Astrocyte (in vitro differentiated cells and primary cell): ENCODE data around the gene MTURN.

Experiments
- EZH2 ChIP-seq: IDR thresholded peaks from 2 replicates; pipeline ENCODE4 v1.6.1; 2012; ENCODE audit warnings: mild to moderate bottlenecking, low read length, inconsistent platforms; ENCODE audit not compliant: insufficient read depth
- TF ChIP-seq, protein P1 (sequence below): IDR thresholded peaks from 2 replicates; pipeline ENCODE4 v1.5.1; 2011; ENCODE audit warnings: low read depth, mild to moderate bottlenecking, inconsistent platforms, low read length, moderate library complexity; ENCODE audit not compliant: insufficient read depth

DNA sequence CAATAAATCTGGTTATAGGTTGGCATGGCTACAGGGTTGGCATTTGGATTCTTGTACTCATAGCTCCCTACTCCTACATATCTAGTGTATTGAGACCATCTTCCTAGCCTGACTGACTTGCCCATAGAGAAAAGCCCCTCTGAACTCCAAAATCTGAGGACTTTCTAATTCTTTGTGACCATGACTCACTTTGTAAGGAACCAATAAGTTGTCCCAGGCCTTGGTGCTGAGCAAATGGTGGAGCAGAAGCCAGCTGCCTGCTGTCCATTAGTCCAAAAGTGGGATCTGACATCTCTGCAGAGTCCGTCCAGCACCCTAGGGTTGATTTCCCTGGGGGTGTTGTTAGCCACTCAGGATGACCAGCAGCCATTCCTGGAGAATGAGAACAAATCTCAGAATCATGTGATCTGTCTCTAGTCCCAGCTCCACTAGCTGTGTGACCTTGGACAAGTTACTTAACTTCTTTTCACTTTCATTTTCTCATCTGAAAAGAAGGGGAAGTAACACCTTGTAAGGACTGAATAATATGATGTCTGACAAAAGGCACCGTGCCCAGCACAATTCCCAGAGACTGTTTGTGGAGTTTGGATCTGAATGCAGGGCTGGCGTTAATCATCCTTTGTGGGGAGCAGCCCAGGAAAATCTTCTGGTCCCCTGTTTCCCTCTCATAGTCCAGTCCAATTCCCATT, 44.1 kb downstream of the MTURN start:
- TF ChIP-seq, protein P1, sequence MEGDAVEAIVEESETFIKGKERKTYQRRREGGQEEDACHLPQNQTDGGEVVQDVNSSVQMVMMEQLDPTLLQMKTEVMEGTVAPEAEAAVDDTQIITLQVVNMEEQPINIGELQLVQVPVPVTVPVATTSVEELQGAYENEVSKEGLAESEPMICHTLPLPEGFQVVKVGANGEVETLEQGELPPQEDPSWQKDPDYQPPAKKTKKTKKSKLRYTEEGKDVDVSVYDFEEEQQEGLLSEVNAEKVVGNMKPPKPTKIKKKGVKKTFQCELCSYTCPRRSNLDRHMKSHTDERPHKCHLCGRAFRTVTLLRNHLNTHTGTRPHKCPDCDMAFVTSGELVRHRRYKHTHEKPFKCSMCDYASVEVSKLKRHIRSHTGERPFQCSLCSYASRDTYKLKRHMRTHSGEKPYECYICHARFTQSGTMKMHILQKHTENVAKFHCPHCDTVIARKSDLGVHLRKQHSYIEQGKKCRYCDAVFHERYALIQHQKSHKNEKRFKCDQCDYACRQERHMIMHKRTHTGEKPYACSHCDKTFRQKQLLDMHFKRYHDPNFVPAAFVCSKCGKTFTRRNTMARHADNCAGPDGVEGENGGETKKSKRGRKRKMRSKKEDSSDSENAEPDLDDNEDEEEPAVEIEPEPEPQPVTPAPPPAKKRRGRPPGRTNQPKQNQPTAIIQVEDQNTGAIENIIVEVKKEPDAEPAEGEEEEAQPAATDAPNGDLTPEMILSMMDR: no peak
- TF ChIP-seq EZH2: no peak
